Measurements from ENCODE around the gene SYT14.

DNA sequence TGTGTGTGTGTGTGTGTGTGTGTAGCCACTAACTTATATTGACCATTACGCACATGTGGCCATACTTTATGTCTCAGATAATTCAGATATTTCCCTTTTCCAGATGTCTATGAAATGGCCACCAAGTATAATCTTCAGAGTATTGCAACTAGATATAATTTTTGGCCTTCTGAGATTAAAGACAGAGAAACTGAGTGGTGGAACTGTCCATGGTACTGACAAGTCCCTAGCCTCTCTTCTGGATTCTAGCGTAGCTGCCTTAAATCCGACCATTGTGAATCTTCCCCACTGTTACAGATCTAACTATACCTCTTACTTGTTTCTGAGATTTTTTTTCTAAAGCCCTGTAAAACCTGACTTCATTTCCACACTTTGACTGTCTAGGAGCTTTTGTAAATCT lies 194.6 kb downstream of the SYT14 start:
- TF ChIP-seq, protein P1, sequence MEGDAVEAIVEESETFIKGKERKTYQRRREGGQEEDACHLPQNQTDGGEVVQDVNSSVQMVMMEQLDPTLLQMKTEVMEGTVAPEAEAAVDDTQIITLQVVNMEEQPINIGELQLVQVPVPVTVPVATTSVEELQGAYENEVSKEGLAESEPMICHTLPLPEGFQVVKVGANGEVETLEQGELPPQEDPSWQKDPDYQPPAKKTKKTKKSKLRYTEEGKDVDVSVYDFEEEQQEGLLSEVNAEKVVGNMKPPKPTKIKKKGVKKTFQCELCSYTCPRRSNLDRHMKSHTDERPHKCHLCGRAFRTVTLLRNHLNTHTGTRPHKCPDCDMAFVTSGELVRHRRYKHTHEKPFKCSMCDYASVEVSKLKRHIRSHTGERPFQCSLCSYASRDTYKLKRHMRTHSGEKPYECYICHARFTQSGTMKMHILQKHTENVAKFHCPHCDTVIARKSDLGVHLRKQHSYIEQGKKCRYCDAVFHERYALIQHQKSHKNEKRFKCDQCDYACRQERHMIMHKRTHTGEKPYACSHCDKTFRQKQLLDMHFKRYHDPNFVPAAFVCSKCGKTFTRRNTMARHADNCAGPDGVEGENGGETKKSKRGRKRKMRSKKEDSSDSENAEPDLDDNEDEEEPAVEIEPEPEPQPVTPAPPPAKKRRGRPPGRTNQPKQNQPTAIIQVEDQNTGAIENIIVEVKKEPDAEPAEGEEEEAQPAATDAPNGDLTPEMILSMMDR (IDR thresholded peaks at IDR 0.05): no peak
- no peak for TF ChIP-seq POLR2A (IDR thresholded peaks at IDR 0.05)

Measured in thyroid gland (tissue), 4 donors.